ENCODE results near the gene PLD6.

Gene PLD6

GRCh38 chr17:17205368-17206123 is 587 bp downstream of the PLD6 start:
- Histone ChIP-seq H3K9me3 (no peaks in the 10 kb centered on the region), H3K4me3 (ENCODE audit: low read depth, low read length) (peak overlapping the region; percentile 63), H3K27me3 (no peaks in the 10 kb centered on the region), H3K36me3 (peaks cover 21% of the 10 kb centered on the region), H3K4me1 (no peaks in the 10 kb centered on the region)
- TF ChIP-seq CTCF (IDR thresholded peaks at IDR 0.05; ENCODE audit: low read depth, low read length): no peak
- peak; percentile 34 for DNase-seq

- no peak for TF ChIP-seq CTCF (IDR thresholded peaks at IDR 0.05; ENCODE audit: low read depth, low read length)
- Histone ChIP-seq H3K27me3 (no peaks in the 10 kb centered on the region), H3K36me3 (peaks cover 21% of the 10 kb centered on the region), H3K4me3 (ENCODE audit: low read depth, low read length) (peak overlapping the region; percentile 63), H3K4me1 (no peaks in the 10 kb centered on the region), H3K9me3 (no peaks in the 10 kb centered on the region)
- DNase-seq: no peak
These were observed 1.4 kb downstream of the PLD6 start for GRCh38 chr17:17204635-17205231.

GRCh38 chr17:17204041-17204591 is 2.0 kb downstream of the PLD6 start:
- no peak for TF ChIP-seq CTCF (IDR thresholded peaks at IDR 0.05; ENCODE audit: low read depth, low read length)
- Histone ChIP-seq H3K27me3 (no peaks in the 10 kb centered on the region), H3K9me3 (no peaks in the 10 kb centered on the region), H3K4me3 (ENCODE audit: low read depth, low read length) (peak overlapping the region; percentile 63), H3K36me3 (peaks cover 21% of the 10 kb centered on the region), H3K4me1 (no peaks in the 10 kb centered on the region)
- no peak for DNase-seq

GRCh38 chr17:17203173-17203730 is 2.9 kb downstream of the PLD6 start:
- peaks cover 21% of the 10 kb centered on the region for H3K36me3 ChIP-seq
- no peak for DNase-seq
- no peaks in the 10 kb centered on the region for H3K27me3 ChIP-seq
- H3K4me3 ChIP-seq (ENCODE audit: low read depth, low read length): no peak overlapping the region
- no peaks in the 10 kb centered on the region for H3K4me1 ChIP-seq
- TF ChIP-seq CTCF (IDR thresholded peaks at IDR 0.05; ENCODE audit: low read depth, low read length): no peak
- H3K9me3 ChIP-seq: no peaks in the 10 kb centered on the region

GRCh38 chr17:17201907-17202306 is 4.2 kb downstream of the PLD6 start:
- H3K36me3 ChIP-seq: peaks cover 21% of the 10 kb centered on the region
- no peak overlapping the region for H3K4me3 ChIP-seq (ENCODE audit: low read depth, low read length)
- H3K9me3 ChIP-seq: no peaks in the 10 kb centered on the region
- no peaks in the 10 kb centered on the region for H3K4me1 ChIP-seq
- TF ChIP-seq CTCF (IDR thresholded peaks at IDR 0.05; ENCODE audit: low read depth, low read length): no peak
- no peak for DNase-seq
- H3K27me3 ChIP-seq: no peaks in the 10 kb centered on the region

GRCh38 chr17:17201271-17201670 is 4.9 kb downstream of the PLD6 start:
- Histone ChIP-seq H3K36me3 (peaks cover 21% of the 10 kb centered on the region), H3K4me3 (ENCODE audit: low read depth, low read length) (no peak overlapping the region), H3K27me3 (no peaks in the 10 kb centered on the region), H3K4me1 (no peaks in the 10 kb centered on the region), H3K9me3 (no peaks in the 10 kb centered on the region)
- TF ChIP-seq CTCF (IDR thresholded peaks at IDR 0.05; ENCODE audit: low read depth, low read length): no peak
- no peak for DNase-seq
